GM12878 (cell line): ENCODE results near the gene ULK4.

Source experiments
- ATF7 ChIP-seq: fragments of 450-650 bp; IDR thresholded peaks from 2 replicates; pipeline ENCODE4 v1.6.1; 2016; ENCODE audit warnings: low read depth, mild to moderate bottlenecking
- BCLAF1 ChIP-seq: fragments of 450-650 bp; IDR thresholded peaks from 2 replicates; pipeline ENCODE4 v1.6.1; 2017; ENCODE audit warnings: antibody characterized with exemption, mild to moderate bottlenecking, moderate library complexity
- CBX3 ChIP-seq: fragments of 200-600 bp; sonication (generic); IDR thresholded peaks from 2 replicates; pipeline ENCODE4 v1.6.1; 2016; ENCODE audit warnings: low read depth, borderline replicate concordance
- CTCF ChIP-seq, 3 experiments: IDR thresholded peaks in 2 of 3; conservative IDR thresholded peaks in 1 of 3; 2 replicates each; pipeline ENCODE4 v1.5.1; 2011; ENCODE audit warnings: low read depth in 3 of 3, low read length in 3 of 3, mild to moderate bottlenecking in 3 of 3, control low read depth in 2 of 3, moderate library complexity in 2 of 3, inconsistent platforms in 1 of 3, mixed read lengths in 1 of 3; ENCODE audit not compliant: control insufficient read depth in 2 of 3, insufficient read depth in 1 of 3; ENCODE audit errors: extremely low read depth in 1 of 3
- FOXK2 ChIP-seq: fragments of 450-650 bp; IDR thresholded peaks from 2 replicates; pipeline ENCODE4 v1.6.1; 2017; ENCODE audit warnings: mild to moderate bottlenecking, moderate library complexity
- JUNB ChIP-seq: IDR thresholded peaks from 2 replicates; pipeline ENCODE4 v1.6.1; 2016; ENCODE audit warnings: antibody characterized with exemption, mild to moderate bottlenecking
- KDM1A ChIP-seq: fragments of 200-600 bp; sonication (generic); IDR thresholded peaks from 2 replicates; pipeline ENCODE4 v1.6.1; 2016; ENCODE audit warnings: borderline replicate concordance
- MAX ChIP-seq: IDR thresholded peaks from 2 replicates; pipeline ENCODE4 v1.6.1; 2012; ENCODE audit warnings: low read depth, low read length, improper control_type of control experiment
- POLR2A ChIP-seq: IDR thresholded peaks from 2 replicates; pipeline ENCODE4 v1.6.1; 2011; ENCODE audit warnings: low read depth, mild to moderate bottlenecking, low read length
- RFX5 ChIP-seq: IDR thresholded peaks from 2 replicates; pipeline ENCODE4 v1.6.1; 2011; ENCODE audit warnings: low read depth, low read length, improper control_type of control experiment
- SMAD1 ChIP-seq: fragments of 450-650 bp; IDR thresholded peaks from 2 replicates; pipeline ENCODE4 v1.6.1; 2018; ENCODE audit warnings: mild to moderate bottlenecking, low read depth; ENCODE audit not compliant: partially characterized antibody
- YY1 ChIP-seq: IDR thresholded peaks from 2 replicates; pipeline ENCODE4 v1.6.1; 2011; ENCODE audit warnings: low read depth, mild to moderate bottlenecking, low read length
- TF ChIP-seq, protein P1 (sequence below): IDR thresholded peaks from 2 replicates; pipeline ENCODE4 v1.6.1; 2012; ENCODE audit warnings: low read depth, low read length, improper control_type of control experiment
- TF ChIP-seq, protein P2 (sequence below): IDR thresholded peaks from 2 replicates; pipeline ENCODE4 v1.6.1; 2012; ENCODE audit warnings: low read length, inconsistent platforms

- TF ChIP-seq, protein P1, sequence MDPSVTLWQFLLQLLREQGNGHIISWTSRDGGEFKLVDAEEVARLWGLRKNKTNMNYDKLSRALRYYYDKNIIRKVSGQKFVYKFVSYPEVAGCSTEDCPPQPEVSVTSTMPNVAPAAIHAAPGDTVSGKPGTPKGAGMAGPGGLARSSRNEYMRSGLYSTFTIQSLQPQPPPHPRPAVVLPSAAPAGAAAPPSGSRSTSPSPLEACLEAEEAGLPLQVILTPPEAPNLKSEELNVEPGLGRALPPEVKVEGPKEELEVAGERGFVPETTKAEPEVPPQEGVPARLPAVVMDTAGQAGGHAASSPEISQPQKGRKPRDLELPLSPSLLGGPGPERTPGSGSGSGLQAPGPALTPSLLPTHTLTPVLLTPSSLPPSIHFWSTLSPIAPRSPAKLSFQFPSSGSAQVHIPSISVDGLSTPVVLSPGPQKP = no peak
- no peak for TF ChIP-seq POLR2A
- TF ChIP-seq CTCF (IDR thresholded peaks at IDR 0.05 in 2 of 3, conservative IDR thresholded peaks at IDR 0.05 in 1 of 3; ENCODE audit: control insufficient read depth in 2 of 3, extremely low read depth in 1 of 3, insufficient read depth in 1 of 3, low read depth in 3 of 3, low read length in 3 of 3) = no peak
- no peak for TF ChIP-seq MAX
- TF ChIP-seq FOXK2 = no peak
- TF ChIP-seq JUNB = no peak
- no peak for TF ChIP-seq RFX5
- no peak for TF ChIP-seq SMAD1
- TF ChIP-seq YY1 = no peak
- TF ChIP-seq ATF7 = no peak
- TF ChIP-seq BCLAF1 = no peak
- TF ChIP-seq, protein P2, sequence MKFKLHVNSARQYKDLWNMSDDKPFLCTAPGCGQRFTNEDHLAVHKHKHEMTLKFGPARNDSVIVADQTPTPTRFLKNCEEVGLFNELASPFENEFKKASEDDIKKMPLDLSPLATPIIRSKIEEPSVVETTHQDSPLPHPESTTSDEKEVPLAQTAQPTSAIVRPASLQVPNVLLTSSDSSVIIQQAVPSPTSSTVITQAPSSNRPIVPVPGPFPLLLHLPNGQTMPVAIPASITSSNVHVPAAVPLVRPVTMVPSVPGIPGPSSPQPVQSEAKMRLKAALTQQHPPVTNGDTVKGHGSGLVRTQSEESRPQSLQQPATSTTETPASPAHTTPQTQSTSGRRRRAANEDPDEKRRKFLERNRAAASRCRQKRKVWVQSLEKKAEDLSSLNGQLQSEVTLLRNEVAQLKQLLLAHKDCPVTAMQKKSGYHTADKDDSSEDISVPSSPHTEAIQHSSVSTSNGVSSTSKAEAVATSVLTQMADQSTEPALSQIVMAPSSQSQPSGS = no peak
- TF ChIP-seq KDM1A = no peak
- TF ChIP-seq CBX3 = no peak
These were observed 43.5 kb upstream of the ULK4 start for GRCh38 chr3:42005401-42005800.
